ENCODE data around the gene TRNP1. TPM values are rescaled to one million over a fixed set of nuclear protein-coding genes. Genes with fewer than 3 reads are reported as not detected.

TRNP1 gene
- total RNA-seq, 1 experiment from 2014 or later, result 182 TPM

GRCh38 chr1:27026621-27027574 is 33.4 kb downstream of the TRNP1 start:
- no peak for DNase-seq (ENCODE audit: low spot score)

- no peak for DNase-seq (ENCODE audit: low spot score)
These were observed 34.2 kb downstream of the TRNP1 start for GRCh38 chr1:27027575-27028250.

GRCh38 chr1:27029517-27029916 is 36.0 kb downstream of the TRNP1 start:
- no peak for DNase-seq (ENCODE audit: low spot score)

GRCh38 chr1:27031235-27032118 is 38.0 kb downstream of the TRNP1 start:
- DNase-seq (ENCODE audit: low spot score), result peak; percentile 86

GRCh38 chr1:27032119-27032461 is 38.6 kb downstream of the TRNP1 start:
- no peak for DNase-seq (ENCODE audit: low spot score)

- peak; percentile 26 for DNase-seq (ENCODE audit: low spot score)
These were observed 39.7 kb downstream of the TRNP1 start for GRCh38 chr1:27033043-27033746.

- DNase-seq (ENCODE audit: low spot score), result no peak
These were observed 41.9 kb downstream of the TRNP1 start for GRCh38 chr1:27035344-27035743.

- no peak for DNase-seq (ENCODE audit: low spot score)
These were observed 43.2 kb downstream of the TRNP1 start for GRCh38 chr1:27036718-27037117.

GRCh38 chr1:27037518-27037917 is 44.0 kb downstream of the TRNP1 start:
- no peak for DNase-seq (ENCODE audit: low spot score)

GRCh38 chr1:27038020-27038419 is 44.5 kb downstream of the TRNP1 start:
- DNase-seq (ENCODE audit: low spot score), result no peak

- no peak for DNase-seq (ENCODE audit: low spot score)
These were observed 49.2 kb downstream of the TRNP1 start for GRCh38 chr1:27042670-27043069.

GRCh38 chr1:27044613-27045151 is 51.2 kb downstream of the TRNP1 start:
- DNase-seq (ENCODE audit: low spot score), result peak; percentile 95

- peak; percentile 66 for DNase-seq (ENCODE audit: low spot score)
These were observed 52.6 kb downstream of the TRNP1 start for GRCh38 chr1:27045973-27046558.

- DNase-seq (ENCODE audit: low spot score), result no peak
These were observed 54.4 kb downstream of the TRNP1 start for GRCh38 chr1:27047914-27048313.

GRCh38 chr1:27049100-27049499 is 55.6 kb downstream of the TRNP1 start:
- DNase-seq (ENCODE audit: low spot score), result no peak

GRCh38 chr1:27049607-27050006 is 56.1 kb downstream of the TRNP1 start:
- DNase-seq (ENCODE audit: low spot score), result no peak
